ENCODE results near the gene MRPS9. TPM values are rescaled to one million over a fixed set of nuclear protein-coding genes. Genes with fewer than 3 reads are reported as not detected.

MRPS9 gene
- total and polyA plus RNA-seq, 9 donors: 22.8 to 31.8 (median 29.1) TPM

DNA sequence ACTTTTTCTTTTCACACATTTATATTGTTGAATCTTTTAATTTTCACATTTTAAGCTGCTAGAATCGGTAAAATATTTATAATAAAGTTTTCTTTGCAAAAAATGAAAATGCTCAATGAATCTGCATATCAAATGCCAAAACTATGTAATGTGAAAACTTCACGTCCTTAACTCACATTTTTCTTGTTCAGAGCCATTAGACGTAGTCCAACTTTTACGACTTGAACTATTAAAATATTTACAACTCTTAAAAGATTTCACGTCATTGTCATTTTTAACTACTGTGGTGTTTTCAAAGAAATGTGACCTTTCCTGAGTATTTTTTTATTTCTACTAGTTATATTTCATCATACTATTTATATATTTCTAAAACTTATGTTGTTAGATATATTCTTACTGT, 54.9 kb downstream of the MRPS9 start:
- Histone ChIP-seq H3K4me3 (ENCODE audit: low read length) (no peak overlapping the region), H3K9me3 (replicated peaks; ENCODE audit: control insufficient read depth, low read depth, low read length) (no peaks in the 10 kb centered on the region), H3K36me3 (ENCODE audit: control insufficient read depth, insufficient read depth, low read length) (peaks cover 17% of the 10 kb centered on the region), H3K4me1 (ENCODE audit: control insufficient read depth, insufficient read depth, low read length) (no peaks in the 10 kb centered on the region), H3K27me3 (ENCODE audit: control insufficient read depth, insufficient read depth, low read length) (no peaks in the 10 kb centered on the region), H3K27ac (ENCODE audit: low read length) (no peak overlapping the region)
- DNase-seq: no peak
- whole genome bisulfite sequencing (ENCODE audit: insufficient coverage): no CpG with 5 or more reads among the region's 5 CpGs

DNA sequence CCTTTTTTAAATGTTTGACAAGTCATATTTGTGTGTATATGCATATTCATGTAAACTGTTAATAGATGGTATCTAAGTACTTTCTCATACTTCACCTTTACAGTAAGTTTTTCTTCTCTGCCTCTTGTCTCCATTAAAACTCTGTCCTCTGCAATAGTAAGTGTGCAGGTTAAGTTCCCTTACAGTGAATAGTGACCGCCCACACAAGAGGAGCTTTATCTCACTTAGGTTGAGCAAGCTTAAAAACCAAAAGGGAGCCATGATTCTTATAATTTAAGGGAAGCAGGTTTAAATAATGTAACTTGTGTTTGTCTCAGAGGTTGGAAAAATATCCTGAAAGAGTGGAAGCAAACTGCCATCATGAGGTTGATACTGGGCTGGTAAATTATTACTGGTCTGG, 61.3 kb downstream of the MRPS9 start:
- H3K27ac ChIP-seq (ENCODE audit: low read length): no peak overlapping the region
- H3K36me3 ChIP-seq (ENCODE audit: control insufficient read depth, insufficient read depth, low read length): peaks cover 24% of the 10 kb centered on the region
- no peak for DNase-seq

DNA sequence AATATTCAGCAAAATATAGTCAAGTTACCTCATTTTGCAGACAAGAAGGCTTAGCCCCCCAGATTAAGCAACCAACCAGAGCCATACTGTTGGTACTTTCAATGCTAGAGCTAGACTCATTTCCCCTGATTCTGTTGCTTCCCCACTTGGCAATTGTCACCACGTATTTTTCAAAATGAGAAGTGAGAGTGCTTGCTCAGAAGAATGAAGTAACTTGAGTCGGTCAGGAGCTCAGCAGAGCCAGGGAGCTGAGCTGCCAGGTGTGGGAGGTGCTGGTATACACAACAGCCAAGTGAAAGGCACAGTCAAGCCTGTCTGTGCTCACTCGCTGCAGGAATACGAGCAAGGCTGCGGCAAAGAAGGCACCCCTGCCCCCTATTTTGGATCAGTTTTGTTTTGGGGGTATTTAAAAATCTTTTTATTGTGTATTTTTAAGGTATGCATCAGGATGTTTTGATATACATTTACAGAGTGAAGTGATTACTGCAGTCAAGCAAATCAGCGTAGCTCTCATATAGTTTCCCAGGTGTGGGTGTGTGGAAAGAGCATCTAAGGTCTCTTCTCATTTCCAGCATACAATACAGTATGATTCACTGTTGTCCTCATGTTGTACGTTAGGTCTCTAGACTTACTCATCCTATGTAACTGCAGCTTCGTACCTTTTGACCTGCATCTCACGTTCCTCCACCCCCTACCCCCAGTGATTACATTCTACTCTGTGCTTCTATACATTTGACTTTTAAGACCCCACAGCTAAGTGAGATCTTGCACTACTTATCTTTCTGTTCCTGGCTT, 62.4 kb downstream of the MRPS9 start:
- H3K4me3 ChIP-seq (ENCODE audit: low read length): no peak overlapping the region
- H3K9me3 ChIP-seq (replicated peaks; ENCODE audit: control insufficient read depth, low read depth, low read length): no peaks in the 10 kb centered on the region
- DNase-seq: peak; percentile 32
- no peak overlapping the region for H3K27ac ChIP-seq (ENCODE audit: low read length)
- peaks cover 2% of the 10 kb centered on the region for H3K4me1 ChIP-seq (ENCODE audit: control insufficient read depth, insufficient read depth, low read length)
- no peaks in the 10 kb centered on the region for H3K27me3 ChIP-seq (ENCODE audit: control insufficient read depth, insufficient read depth, low read length)
- peaks cover 24% of the 10 kb centered on the region for H3K36me3 ChIP-seq (ENCODE audit: control insufficient read depth, insufficient read depth, low read length)
- WGBS (ENCODE audit: insufficient coverage): 66% methylated on average over 6 of the region's 9 CpGs

More for the DNA sequence above, 61.3 kb downstream of the MRPS9 start:
- H3K4me1 ChIP-seq (ENCODE audit: control insufficient read depth, insufficient read depth, low read length): peaks cover 2% of the 10 kb centered on the region
- H3K4me3 ChIP-seq (ENCODE audit: low read length): no peak overlapping the region
- H3K27me3 ChIP-seq (ENCODE audit: control insufficient read depth, insufficient read depth, low read length): no peaks in the 10 kb centered on the region
- H3K9me3 ChIP-seq (replicated peaks; ENCODE audit: control insufficient read depth, low read depth, low read length): no peaks in the 10 kb centered on the region
- no CpG with 5 or more reads among the region's 1 CpG for WGBS (ENCODE audit: insufficient coverage)

DNA sequence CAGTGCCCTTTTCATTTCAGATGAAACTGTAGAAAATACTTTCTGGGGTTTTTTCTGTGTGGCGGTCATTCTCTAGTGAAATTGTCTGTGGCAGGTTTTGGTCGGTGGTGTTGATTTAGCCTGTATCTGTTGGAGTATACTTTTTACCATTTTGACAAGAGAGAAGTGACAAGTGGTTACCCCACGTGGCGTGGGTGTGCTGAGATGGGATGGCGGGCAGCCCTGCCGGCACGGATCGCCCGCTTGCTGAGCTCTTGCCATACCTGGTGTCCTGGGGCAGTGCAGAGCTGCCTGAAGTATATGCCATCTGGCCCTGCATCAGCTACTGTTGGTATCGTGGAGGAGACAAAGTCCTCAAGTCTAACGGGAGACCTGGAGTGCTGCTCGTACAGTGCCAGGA, 64.1 kb downstream of the MRPS9 start:
- H3K9me3 ChIP-seq (replicated peaks; ENCODE audit: control insufficient read depth, low read depth, low read length): no peaks in the 10 kb centered on the region
- no peak overlapping the region for H3K27ac ChIP-seq (ENCODE audit: low read length)
- WGBS (ENCODE audit: insufficient coverage): 87% methylated on average over 12 of the region's 12 CpGs
- H3K4me3 ChIP-seq (ENCODE audit: low read length): no peak overlapping the region
- DNase-seq: no peak
- no peaks in the 10 kb centered on the region for H3K27me3 ChIP-seq (ENCODE audit: control insufficient read depth, insufficient read depth, low read length)
- H3K4me1 ChIP-seq (ENCODE audit: control insufficient read depth, insufficient read depth, low read length): peaks cover 2% of the 10 kb centered on the region
- peaks cover 21% of the 10 kb centered on the region for H3K36me3 ChIP-seq (ENCODE audit: control insufficient read depth, insufficient read depth, low read length)

DNA sequence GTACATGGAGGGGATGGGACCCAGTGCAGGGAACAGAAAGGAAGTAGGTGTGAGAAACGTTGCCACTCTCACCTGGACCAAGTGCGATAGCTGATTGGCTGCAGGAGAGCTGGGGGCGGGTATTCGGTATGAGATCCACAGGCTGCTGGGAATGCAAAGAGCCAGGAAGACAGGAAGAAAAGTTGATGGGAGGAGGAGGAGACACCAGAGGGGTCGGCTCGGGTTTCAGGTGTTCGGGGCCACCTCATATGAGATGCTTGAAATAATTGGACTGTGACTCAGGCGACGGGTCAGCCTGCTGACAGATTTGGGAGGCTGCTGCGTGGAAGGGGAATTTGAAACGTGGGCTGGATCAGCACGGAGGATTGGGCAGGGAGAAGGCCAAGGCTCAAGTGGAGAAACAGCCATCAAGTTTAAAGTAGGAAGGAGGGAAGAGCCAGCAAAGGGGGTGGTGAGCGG, 65.1 kb downstream of the MRPS9 start:
- no peak overlapping the region for H3K27ac ChIP-seq (ENCODE audit: low read length)
- 29% methylated on average over 13 of the region's 13 CpGs for WGBS (ENCODE audit: insufficient coverage)

DNA sequence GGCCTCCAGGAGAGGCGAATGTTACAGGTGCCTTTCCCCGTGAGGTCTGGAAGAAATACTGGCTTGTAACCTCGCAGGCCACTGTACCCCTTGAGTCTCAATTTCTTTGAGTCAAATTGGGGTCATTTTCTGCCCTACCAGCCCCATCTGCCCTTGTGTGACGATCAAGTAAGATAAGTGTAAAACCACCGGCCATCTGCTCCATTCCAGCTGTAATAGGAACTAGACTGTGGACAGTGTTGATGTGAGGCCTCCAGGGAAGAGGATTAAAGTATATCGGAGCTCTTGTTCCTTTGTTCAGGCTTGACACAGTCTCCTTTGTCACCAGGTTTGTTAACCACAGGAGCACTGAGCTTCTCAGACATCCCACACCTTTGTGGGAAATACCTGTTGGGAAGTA, 65.6 kb downstream of the MRPS9 start:
- no peak overlapping the region for H3K4me3 ChIP-seq (ENCODE audit: low read length)
- no peaks in the 10 kb centered on the region for H3K9me3 ChIP-seq (replicated peaks; ENCODE audit: control insufficient read depth, low read depth, low read length)
- no peak overlapping the region for H3K27ac ChIP-seq (ENCODE audit: low read length)
- H3K27me3 ChIP-seq (ENCODE audit: control insufficient read depth, insufficient read depth, low read length): no peaks in the 10 kb centered on the region
- no peak for DNase-seq
- peaks cover 13% of the 10 kb centered on the region for H3K36me3 ChIP-seq (ENCODE audit: control insufficient read depth, insufficient read depth, low read length)
- WGBS (ENCODE audit: insufficient coverage): 47% methylated on average over 3 of the region's 6 CpGs
- H3K4me1 ChIP-seq (ENCODE audit: control insufficient read depth, insufficient read depth, low read length): peaks cover 2% of the 10 kb centered on the region

More for the DNA sequence above, 65.1 kb downstream of the MRPS9 start:
- peaks cover 14% of the 10 kb centered on the region for H3K36me3 ChIP-seq (ENCODE audit: control insufficient read depth, insufficient read depth, low read length)
- H3K4me1 ChIP-seq (ENCODE audit: control insufficient read depth, insufficient read depth, low read length): peaks cover 2% of the 10 kb centered on the region
- peak; percentile 26 for DNase-seq
- H3K4me3 ChIP-seq (ENCODE audit: low read length): no peak overlapping the region
- H3K27me3 ChIP-seq (ENCODE audit: control insufficient read depth, insufficient read depth, low read length): no peaks in the 10 kb centered on the region
- no peaks in the 10 kb centered on the region for H3K9me3 ChIP-seq (replicated peaks; ENCODE audit: control insufficient read depth, low read depth, low read length)

DNA sequence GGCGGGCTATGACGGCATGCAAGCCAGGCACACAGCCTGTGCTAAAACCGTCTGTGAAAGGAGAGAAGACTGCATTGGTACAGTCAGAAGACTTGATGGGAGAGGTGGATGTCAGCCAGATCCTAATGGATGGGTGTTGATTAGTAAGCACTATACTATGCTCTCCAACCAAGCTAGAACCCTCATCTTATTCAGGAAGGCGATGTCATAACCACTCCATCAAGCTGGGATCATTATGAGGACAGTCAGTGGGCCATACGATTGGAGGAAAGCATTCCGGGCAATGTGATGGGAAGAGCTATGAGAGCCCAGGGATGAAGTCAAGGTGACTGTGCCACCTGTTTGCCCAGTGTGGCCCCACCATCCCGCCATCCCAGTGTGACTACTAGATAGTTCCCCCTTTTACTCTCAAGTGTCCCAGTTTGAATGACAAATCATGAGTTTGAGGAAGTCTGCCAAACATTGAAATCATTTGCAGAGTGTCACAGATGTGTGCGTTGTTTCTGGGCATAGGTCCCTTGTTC, 66.4 kb downstream of the MRPS9 start:
- peaks cover 2% of the 10 kb centered on the region for H3K4me1 ChIP-seq (ENCODE audit: control insufficient read depth, insufficient read depth, low read length)
- no peak for DNase-seq
- no peak overlapping the region for H3K27ac ChIP-seq (ENCODE audit: low read length)
- no peaks in the 10 kb centered on the region for H3K27me3 ChIP-seq (ENCODE audit: control insufficient read depth, insufficient read depth, low read length)
- no peak overlapping the region for H3K4me3 ChIP-seq (ENCODE audit: low read length)
- no peaks in the 10 kb centered on the region for H3K9me3 ChIP-seq (replicated peaks; ENCODE audit: control insufficient read depth, low read depth, low read length)
- 85% methylated on average over 1 of the region's 8 CpGs for WGBS (ENCODE audit: insufficient coverage)
- H3K36me3 ChIP-seq (ENCODE audit: control insufficient read depth, insufficient read depth, low read length): peaks cover 13% of the 10 kb centered on the region

DNA sequence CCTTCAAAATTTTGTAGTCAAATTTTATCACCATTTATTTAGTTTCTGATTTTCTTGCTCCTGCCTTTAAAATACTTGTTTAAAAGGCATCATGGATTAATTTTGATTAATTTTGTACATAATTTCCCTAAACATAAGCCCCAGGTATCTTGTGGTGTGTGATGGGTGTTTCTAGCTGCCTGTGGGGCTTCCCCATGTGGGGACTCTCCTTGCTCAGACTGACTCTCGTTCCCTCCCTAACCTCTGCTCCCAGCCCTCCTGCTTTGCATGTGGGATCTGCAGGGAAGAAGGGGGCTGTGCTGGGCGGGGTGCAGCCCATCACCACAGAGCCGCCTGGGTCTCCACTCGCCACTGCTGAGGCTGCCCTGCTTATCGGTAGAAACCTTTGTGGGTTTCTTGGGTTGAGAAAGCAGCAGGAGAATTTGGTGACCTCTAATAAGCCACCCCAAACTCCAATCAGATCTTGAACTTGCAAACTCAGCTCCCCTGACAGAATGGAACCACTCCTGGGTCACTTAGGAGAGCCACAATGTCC, 72.5 kb downstream of the MRPS9 start:
- DNase-seq: no peak
- WGBS (ENCODE audit: insufficient coverage): 100% methylated on average over 1 of the region's 5 CpGs

DNA sequence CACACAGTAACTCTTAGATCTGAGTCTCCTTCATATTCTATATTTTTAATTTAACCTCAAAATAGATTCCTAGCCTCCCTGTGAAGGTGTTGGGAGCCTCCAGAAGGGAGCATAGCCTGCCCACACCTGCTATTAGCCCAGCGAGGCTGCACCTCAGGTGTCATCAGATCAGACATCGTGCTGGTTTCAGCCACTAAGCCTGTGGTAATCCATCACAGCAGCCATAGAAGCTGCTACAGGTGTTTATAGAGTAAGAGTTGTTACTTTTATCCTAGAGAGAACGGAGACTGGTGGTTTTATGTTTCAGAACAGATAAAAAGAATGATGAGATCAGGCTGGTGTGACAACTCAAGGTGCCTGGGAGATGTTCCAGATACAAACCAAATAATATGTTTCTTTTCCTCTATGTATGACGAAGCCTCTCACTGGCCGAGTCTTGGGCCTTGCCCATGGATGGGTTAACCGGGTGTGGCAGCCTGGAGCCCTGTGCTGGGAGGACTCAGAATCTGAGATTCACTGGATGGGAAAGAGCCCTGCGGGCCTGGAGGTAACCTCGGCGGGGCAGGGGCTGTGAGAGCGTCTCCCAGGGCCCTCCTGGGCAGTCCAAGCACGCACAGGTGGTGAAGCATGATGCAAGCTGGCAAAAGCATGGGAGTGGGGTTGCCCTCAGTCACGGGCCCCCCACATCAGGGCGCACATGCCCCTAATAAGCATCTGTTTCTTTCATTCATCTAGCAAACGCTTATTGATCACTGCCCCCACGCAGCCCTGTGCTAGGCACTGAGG, 73.7 kb downstream of the MRPS9 start:
- no peaks in the 10 kb centered on the region for H3K9me3 ChIP-seq (replicated peaks; ENCODE audit: control insufficient read depth, low read depth, low read length)
- no peaks in the 10 kb centered on the region for H3K36me3 ChIP-seq (ENCODE audit: control insufficient read depth, insufficient read depth, low read length)
- DNase-seq: no peak
- no peaks in the 10 kb centered on the region for H3K4me1 ChIP-seq (ENCODE audit: control insufficient read depth, insufficient read depth, low read length)
- H3K27ac ChIP-seq (ENCODE audit: low read length): no peak overlapping the region
- WGBS (ENCODE audit: insufficient coverage): 61% methylated on average over 13 of the region's 15 CpGs
- no peak overlapping the region for H3K4me3 ChIP-seq (ENCODE audit: low read length)
- H3K27me3 ChIP-seq (ENCODE audit: control insufficient read depth, insufficient read depth, low read length): no peaks in the 10 kb centered on the region

More for the DNA sequence above, 72.5 kb downstream of the MRPS9 start:
- H3K27ac ChIP-seq (ENCODE audit: low read length): no peak overlapping the region
- H3K4me1 ChIP-seq (ENCODE audit: control insufficient read depth, insufficient read depth, low read length): no peaks in the 10 kb centered on the region
- H3K4me3 ChIP-seq (ENCODE audit: low read length): no peak overlapping the region
- H3K9me3 ChIP-seq (replicated peaks; ENCODE audit: control insufficient read depth, low read depth, low read length): no peaks in the 10 kb centered on the region
- no peaks in the 10 kb centered on the region for H3K27me3 ChIP-seq (ENCODE audit: control insufficient read depth, insufficient read depth, low read length)
- H3K36me3 ChIP-seq (ENCODE audit: control insufficient read depth, insufficient read depth, low read length): no peaks in the 10 kb centered on the region

DNA sequence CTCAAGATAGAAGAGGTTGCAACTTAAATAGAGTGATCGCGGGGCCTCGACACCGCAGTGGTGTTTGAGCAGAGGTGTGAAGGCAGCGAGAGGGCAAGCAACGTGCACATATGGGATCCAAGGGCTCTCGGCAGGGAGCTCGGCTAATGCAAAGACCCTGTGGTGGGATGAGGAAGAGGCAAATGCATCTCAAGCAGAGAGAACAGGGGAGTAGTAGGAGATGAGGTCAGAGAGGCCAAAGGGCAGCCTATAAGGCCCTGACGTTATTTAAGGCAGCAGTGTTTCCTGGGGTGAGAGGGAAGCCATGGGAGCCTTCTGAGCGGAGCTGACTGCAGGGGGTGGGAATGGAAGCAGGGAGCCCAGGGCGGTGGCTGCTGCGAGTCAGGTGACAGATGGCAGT, 74.5 kb downstream of the MRPS9 start:
- WGBS (ENCODE audit: insufficient coverage): 67% methylated on average over 12 of the region's 12 CpGs
- H3K27me3 ChIP-seq (ENCODE audit: control insufficient read depth, insufficient read depth, low read length): no peaks in the 10 kb centered on the region

More for the DNA sequence above, 74.5 kb downstream of the MRPS9 start:
- no peak for DNase-seq
- Histone ChIP-seq H3K9me3 (replicated peaks; ENCODE audit: control insufficient read depth, low read depth, low read length) (no peaks in the 10 kb centered on the region), H3K27ac (ENCODE audit: low read length) (no peak overlapping the region), H3K4me1 (ENCODE audit: control insufficient read depth, insufficient read depth, low read length) (no peaks in the 10 kb centered on the region), H3K4me3 (ENCODE audit: low read length) (no peak overlapping the region), H3K36me3 (ENCODE audit: control insufficient read depth, insufficient read depth, low read length) (no peaks in the 10 kb centered on the region)
